ENCODE results near the gene IFIT5.

GRCh38 chr10:89458291-89458690, 43.9 kb downstream of the IFIT5 start:
- no peak for TF ChIP-seq CTCF (IDR thresholded peaks at IDR 0.05)
- TF ChIP-seq POLR2A (IDR thresholded peaks at IDR 0.05), result no peak
- no peak for TF ChIP-seq EP300 (IDR thresholded peaks at IDR 0.05)

Measured in upper lobe of left lung (tissue), 4 donors.